Measurements from ENCODE around the gene NHLH1.

The NHLH1 gene

GRCh38 chr1:160359559-160360226 is 7.2 kb upstream of the NHLH1 start:
- DNase-seq, result no peak

- no peak for DNase-seq
These were observed 6.6 kb upstream of the NHLH1 start for GRCh38 chr1:160360227-160360695.

GRCh38 chr1:160361199-160361598 is 5.7 kb upstream of the NHLH1 start:
- DNase-seq, result no peak

DNA sequence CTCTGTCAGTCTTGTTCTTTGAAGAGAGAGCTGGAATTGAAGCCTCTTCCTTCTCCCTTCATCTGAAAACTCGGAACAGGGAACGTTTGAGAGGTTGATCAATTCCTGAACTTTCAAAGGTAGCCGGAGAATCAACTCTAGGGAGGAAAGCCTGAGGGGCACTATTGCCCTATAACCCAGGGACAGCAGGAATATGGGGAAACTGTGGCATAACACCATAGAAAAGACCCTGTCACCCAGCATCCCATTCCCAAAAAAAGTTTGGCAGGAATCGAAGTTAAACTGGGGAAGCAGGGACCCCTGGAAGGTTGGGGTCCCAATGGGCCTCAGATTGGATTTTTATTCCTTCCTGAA is 5.1 kb upstream of the NHLH1 start:
- DNase-seq, result no peak

- DNase-seq, result no peak
These were observed 4.5 kb upstream of the NHLH1 start for GRCh38 chr1:160362168-160362957.

GRCh38 chr1:160363010-160363409 is 3.9 kb upstream of the NHLH1 start:
- no peak for DNase-seq

DNA sequence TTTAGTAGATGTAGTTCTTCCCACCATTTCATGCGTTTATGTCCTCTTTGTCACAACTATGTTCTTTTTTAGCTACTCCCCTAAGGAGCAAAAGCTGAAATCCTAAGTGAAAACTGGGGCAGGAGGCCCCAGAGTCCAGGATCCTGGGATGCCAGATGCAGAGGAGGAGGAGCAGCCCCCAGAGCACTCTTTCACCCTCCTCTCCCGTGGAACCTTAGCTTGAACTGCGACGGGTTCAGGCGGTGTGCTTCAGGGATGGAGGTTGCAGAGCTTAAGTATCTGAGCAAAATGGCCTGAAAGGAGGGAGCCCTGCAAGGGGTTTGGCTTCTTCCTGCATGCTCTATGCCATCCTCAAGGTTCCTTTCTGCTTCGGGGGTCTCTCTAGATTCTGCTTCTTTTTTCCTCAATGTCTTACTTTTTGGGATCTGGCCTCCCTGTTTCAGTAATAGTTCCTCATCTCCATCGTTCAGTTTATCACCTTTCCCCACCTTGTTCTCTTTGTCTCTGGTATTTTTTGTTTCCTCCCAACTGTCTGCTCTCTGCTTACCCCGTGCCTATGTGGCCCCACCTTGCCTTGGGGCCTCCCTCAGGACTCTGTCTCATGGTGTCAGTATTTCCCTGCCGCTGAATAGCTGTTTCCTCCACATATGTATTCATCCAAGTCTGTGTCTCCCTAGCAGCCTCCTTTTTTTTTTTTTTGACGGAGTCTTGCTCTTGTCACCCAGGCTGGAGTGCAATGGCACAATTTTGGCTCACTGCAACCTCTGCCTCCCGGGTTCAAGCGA is 2.7 kb upstream of the NHLH1 start:
- no peak for DNase-seq

DNA sequence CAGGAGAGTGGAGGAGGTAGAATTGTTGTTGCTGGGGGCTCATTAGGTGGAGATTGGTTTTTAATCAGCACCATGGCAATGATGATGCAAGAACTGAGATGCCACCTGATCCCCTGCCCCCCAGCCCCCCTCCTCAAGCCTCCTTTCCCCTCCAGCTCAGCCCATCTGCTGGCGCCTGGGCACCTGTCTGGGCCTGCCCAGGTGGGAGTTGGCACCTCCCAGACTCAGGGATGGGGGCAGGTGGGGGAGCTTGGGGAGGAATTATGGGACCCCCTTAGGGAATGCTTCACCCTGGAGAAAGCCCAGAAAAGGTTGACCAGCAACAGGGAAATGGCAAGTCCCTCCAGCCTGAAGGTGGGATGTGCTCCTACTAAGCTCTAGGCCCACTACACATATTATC is 1.5 kb upstream of the NHLH1 start:
- DNase-seq, result no peak

GRCh38 chr1:160367516-160367900 is 637 bp downstream of the NHLH1 start:
- no peak for DNase-seq

- no peak for DNase-seq
These were observed 1.4 kb downstream of the NHLH1 start for GRCh38 chr1:160367934-160368923.

GRCh38 chr1:160369087-160369486 is 2.2 kb downstream of the NHLH1 start:
- no peak for DNase-seq

DNA sequence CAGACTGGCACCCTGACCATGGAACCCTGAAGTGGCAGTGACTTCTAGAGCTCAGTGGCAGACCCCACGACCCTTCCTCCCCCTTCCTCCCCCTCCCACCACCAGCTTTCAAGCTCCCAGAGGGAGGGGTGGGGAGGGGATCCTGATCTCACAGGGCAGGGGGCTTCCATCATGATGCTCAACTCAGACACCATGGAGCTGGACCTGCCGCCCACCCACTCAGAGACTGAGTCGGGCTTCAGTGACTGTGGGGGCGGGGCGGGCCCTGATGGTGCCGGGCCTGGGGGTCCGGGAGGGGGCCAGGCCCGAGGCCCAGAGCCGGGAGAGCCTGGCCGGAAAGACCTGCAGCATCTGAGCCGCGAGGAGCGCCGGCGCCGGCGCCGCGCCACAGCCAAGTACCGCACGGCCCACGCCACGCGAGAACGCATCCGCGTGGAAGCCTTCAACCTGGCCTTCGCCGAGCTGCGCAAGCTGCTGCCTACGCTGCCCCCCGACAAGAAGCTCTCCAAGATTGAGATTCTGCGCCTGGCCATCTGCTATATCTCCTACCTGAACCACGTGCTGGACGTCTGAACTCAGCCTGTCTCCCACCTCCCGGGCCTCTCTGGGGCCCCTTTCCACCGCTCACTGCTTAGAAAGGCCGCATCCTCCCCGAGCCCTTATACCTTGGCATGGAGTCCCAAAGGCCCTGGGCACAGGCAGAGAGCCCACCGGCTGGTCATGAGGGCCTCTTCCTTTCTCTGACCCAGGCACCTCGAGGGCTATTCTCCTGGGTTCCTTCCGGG is 3.9 kb downstream of the NHLH1 start:
- DNase-seq, result no peak

GRCh38 chr1:160371346-160371631 is 4.4 kb downstream of the NHLH1 start:
- DNase-seq, result no peak

GRCh38 chr1:160371756-160372155 is 4.9 kb downstream of the NHLH1 start:
- DNase-seq, result no peak

GRCh38 chr1:160373696-160374095 is 6.8 kb downstream of the NHLH1 start:
- DNase-seq, result no peak

GRCh38 chr1:160374306-160375110 is 7.6 kb downstream of the NHLH1 start:
- DNase-seq, result no peak

DNA sequence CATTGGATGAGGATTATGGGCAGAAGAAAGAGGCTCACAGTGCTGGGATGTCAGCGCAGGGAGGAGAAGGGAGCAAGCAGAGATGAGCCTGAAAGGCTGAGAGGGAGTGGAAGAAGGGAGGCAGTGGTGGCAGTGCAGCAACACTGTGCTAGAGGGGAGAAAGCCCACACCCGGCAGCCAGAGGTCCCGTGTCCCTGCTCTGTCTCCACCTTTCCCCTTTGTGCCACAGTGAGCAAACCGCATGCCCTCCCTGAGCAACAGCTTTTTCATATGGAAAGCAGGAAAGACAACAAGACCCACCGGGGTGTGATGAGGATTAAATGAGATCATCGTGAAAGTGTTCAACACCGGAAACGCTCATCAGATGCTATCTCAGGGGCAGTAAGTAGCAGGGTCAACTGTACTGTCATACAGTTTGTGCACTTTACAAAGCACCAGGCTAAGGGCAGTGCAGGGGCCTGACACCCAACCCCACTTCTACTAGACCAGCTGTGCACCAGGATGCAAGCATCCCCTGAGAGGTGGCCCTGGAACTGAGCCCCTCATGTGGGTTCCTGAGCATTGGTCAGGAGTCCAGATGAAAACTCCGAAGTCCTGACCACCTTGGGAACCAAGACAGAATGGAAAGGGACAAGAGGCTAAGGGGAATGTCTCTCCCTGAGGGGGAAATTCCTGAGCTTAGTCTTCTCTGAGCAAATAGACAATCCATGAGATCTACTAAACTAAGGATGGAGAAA is 9.1 kb downstream of the NHLH1 start:
- no peak for DNase-seq

- peak; percentile 72 for DNase-seq
These were observed 9.8 kb downstream of the NHLH1 start for GRCh38 chr1:160376525-160377131.

GRCh38 chr1:160377585-160378206 is 10.8 kb downstream of the NHLH1 start:
- no peak for DNase-seq

Measured in NCI-H187 treated with DMSO at 0.1 percent for 48 hours (cell line).